ENCODE results near the gene ZNF396.

GRCh38 chr18:35410561-35410960 is 33.4 kb upstream of the ZNF396 start:
- TF ChIP-seq CTCF (IDR thresholded peaks at IDR 0.05; ENCODE audit: insufficient read depth, low read depth, low read length) (no peak), EZH2 (IDR thresholded peaks at IDR 0.05; ENCODE audit: insufficient read depth, low read length) (no peak)
